GM19467 (cell line): Measurements from ENCODE around the gene KCNJ10.
A peak's percentile ranks its signal among the peaks of the same experiment; 100 is the strongest.
"Not testable (repeated sequence)": the region's sequence is repeated elsewhere in the genome, so short reads cannot be mapped to it uniquely, and the experiment has no call there.

Source experiments
- ATAC-seq: cut with Tn5 transposase; IDR thresholded peaks from one replicate; pipeline ENCODE4 v1.9.1; 2021; ENCODE audit warnings: mild to moderate bottlenecking, moderate library complexity; ENCODE audit not compliant: unreplicated experiment

The KCNJ10 gene

DNA sequence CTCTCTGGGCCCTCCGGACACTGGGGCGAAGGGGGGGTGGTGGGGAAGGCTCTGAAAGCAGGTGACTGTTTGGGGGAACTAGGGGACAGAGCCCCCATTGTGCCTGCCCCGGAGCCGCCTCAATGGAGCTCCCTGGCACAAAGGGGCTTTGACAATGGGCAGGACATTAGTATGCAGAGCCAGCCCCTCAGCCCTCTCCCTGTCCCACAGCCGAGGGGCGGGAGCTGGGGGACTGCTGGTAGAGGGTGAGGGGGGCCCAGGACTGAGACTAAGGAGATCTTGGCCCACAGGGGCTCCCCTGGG, 7.8 kb downstream of the KCNJ10 start:
- no peak for ATAC-seq

- no peak for ATAC-seq
These were observed 8.4 kb downstream of the KCNJ10 start for GRCh38 chr1:160061369-160062229.

- ATAC-seq: no peak
These were observed 11.9 kb downstream of the KCNJ10 start for GRCh38 chr1:160058087-160058486.

- ATAC-seq: no peak
These were observed 13.3 kb downstream of the KCNJ10 start for GRCh38 chr1:160056648-160057169.

- ATAC-seq: no peak
These were observed 16.2 kb downstream of the KCNJ10 start for GRCh38 chr1:160053548-160054365.

- no peak for ATAC-seq
These were observed 17.0 kb downstream of the KCNJ10 start for GRCh38 chr1:160052936-160053335.

- ATAC-seq: no peak
These were observed 19.3 kb downstream of the KCNJ10 start for GRCh38 chr1:160050619-160051018.

GRCh38 chr1:160050182-160050581, 19.8 kb downstream of the KCNJ10 start:
- not testable (repeated sequence) for ATAC-seq

- no peak for ATAC-seq
These were observed 20.9 kb downstream of the KCNJ10 start for GRCh38 chr1:160049101-160049500.

GRCh38 chr1:160048335-160048734, 21.6 kb downstream of the KCNJ10 start:
- no peak for ATAC-seq

- no peak for ATAC-seq
These were observed 22.6 kb downstream of the KCNJ10 start for GRCh38 chr1:160047111-160047991.

- ATAC-seq: no peak
These were observed 23.4 kb downstream of the KCNJ10 start for GRCh38 chr1:160046494-160047110.

DNA sequence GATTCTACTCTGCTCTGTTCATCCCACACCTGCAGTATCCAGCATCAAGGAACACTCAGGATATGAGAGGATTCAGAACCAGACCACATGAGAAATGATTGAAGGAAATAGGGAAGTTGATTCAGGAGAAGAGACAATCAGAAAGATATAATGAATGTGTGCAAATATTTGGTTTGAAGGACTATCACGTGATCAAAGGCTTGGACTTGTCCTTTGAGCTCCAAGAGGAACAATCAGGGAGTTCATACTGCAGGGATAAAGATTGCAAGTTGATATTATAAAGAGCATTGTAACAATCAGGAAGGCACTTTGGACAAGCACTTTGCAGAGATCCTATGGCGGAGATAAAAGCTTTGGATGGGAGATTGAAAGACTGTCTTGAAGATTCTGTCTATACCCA, 24.3 kb downstream of the KCNJ10 start:
- no peak for ATAC-seq

DNA sequence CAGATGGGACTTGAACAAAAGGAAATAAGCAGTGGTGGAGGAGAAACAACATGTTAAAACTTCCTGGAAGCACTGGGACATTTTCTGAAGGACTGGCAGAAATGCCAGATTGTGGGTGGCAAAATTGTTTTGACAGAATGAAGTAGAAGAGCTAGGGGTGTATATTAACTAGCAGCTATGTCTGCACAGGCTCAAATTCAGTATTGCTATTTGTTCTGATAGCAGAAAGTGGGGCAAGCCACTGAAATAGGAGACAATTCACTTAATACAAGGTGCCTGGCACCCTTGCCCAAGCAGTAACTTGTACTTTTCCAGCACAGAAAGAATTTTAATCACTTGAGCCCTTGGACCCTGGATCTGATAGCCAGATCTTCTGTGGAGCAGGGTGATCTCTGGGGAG, 26.4 kb downstream of the KCNJ10 start:
- ATAC-seq: no peak

DNA sequence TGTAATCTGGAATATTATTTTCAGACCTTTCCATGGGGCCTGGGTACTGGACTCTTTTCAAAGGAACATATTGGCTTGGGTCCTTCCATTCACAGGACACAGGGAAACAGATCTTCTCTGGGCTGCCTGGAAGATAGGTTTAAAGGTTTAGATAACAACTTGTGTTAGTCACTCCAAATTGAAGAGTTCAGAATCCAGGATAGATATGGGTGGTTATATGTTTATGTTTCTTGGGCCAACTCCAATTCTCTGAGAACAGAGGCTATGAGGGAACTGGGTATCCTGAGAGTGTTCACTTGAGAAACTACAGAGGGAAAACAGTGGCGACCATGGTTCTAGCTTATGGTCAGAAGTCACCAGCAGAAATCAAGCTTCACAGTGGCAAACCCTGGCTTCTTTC, 29.5 kb downstream of the KCNJ10 start:
- no peak for ATAC-seq

GRCh38 chr1:160032165-160032820, 37.7 kb downstream of the KCNJ10 start:
- no peak for ATAC-seq

DNA sequence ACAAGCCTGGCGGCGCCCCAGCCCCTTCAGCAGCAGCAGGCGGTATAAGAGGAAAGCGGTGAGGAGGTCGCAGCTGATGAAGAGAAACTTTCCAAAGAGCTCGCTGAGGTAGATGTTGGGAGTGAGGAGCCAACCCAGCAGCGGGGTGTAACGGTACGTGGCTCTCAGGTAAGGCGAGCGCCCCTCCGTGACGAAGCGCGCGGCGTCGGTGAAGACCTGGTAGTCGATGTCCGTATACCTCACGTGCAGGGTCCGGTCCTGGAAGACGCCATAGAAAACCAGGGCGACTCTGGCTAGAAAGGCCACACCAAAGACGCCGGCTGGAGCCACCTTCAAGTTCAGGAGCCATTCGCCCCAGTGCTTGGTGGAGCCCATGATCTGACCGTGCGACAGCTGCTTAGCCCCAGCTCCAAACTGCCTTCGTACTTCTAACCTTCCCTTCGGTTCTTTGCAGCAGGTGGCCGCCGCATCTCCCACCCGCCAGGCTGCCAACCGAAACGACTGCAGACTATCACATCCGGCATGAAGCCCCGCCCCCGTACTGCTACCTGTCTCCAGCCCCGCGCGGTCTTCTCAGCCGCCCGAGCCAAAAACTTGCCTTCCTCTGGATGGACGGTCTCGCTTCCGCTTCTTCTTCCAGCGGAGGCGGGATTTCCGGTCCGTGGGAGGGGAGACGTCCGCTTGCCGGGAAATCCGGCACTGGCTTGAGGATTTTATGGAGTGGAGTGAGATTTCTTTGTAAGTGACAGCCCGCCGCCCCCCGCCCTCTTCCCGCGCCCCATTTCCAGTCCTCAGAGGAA, 38.4 kb downstream of the KCNJ10 start, which contains the start of gene PIGM:
TSS of gene PIGM (minus strand) at position 626 of the 800 bp plus-strand sequence. CDS start at position 375, 251 bp downstream.
- peak; percentile 97 for ATAC-seq

- ATAC-seq: no peak
These were observed 39.1 kb downstream of the KCNJ10 start for GRCh38 chr1:160030657-160031364.
